Prostate gland (tissue), 2 donors: Measurements from ENCODE around the gene SH3BP4. TPM values are rescaled to one million over a fixed set of nuclear protein-coding genes. Genes with fewer than 3 reads are reported as not detected.
A peak's percentile ranks its signal among the peaks of the same experiment; 100 is the strongest.

Source experiments
- DNase-seq: peaks from one replicate; pipeline ENCODE4 v3.0.0-alpha.2; 2019; ENCODE audit warnings: low spot score
- H3K27ac ChIP-seq, 2 donors: fragments of 200-600 bp; sonication (generic); 2 replicates each; pipeline ENCODE4 v1.5.1; 2017 to 2019
- H3K27me3 ChIP-seq: fragments of 200-600 bp; sonication (generic); replicated peaks from 2 replicates; pipeline ENCODE4 v1.5.1; 2019; ENCODE audit not compliant: insufficient read depth
- H3K36me3 ChIP-seq, 2 donors: fragments of 200-600 bp; sonication (generic); 1 replicate in 1 of 2; 2 replicates in 1 of 2; pipeline versions ENCODE4 v1.5.1 to v1.8.1; 2017 to 2019
- H3K4me1 ChIP-seq: fragments of 200-600 bp; sonication (generic); replicated peaks from 2 replicates; pipeline ENCODE4 v1.5.1; 2019
- H3K4me3 ChIP-seq, 2 donors: fragments of 200-600 bp; sonication (generic); 2 replicates each; pipeline ENCODE4 v1.5.1; 2017 to 2019
- H3K9me3 ChIP-seq: fragments of 200-600 bp; sonication (generic); 2 replicates; pipeline ENCODE4 v1.5.1; 2017
- POLR2A ChIP-seq: fragments of 450-650 bp; IDR thresholded peaks from one replicate; pipeline ENCODE4 v1.6.1; 2016; ENCODE audit warnings: antibody characterized with exemption, mild to moderate bottlenecking
- POLR2AphosphoS5 ChIP-seq: sonication (generic); formaldehyde crosslinking; IDR thresholded peaks from one replicate; pipeline ENCODE4 v1.6.1; 2017; ENCODE audit warnings: antibody characterized with exemption
- WGBS: methylation state at CpG from one replicate; pipeline ENCODE4 v1.1.5; 2018; 5-methylcytosine and 5-hydroxymethylcytosine counted together
- intact Hi-C: fragments of 100-400 bp; cut with DNase I; formaldehyde crosslinking; loops from one replicate; pipeline ENCODE4 v1.14.2; 2022
- total RNA-seq, 2 donors: library from RNA; depleted of rRNA; stranded (reverse); fragments of >200 nt; gene quantifications; one replicate each; pipeline ENCODE4 v1.1.0, GENCODE V29; 2016
- TF ChIP-seq, protein P1 (sequence below), 4 experiments: fragments of 200-600 bp in 2 of 4; fragments of 450-650 bp in 2 of 4; sonication (generic) in 2 of 4; IDR thresholded peaks; 1 replicate in 3 of 4; 2 replicates in 1 of 4; pipeline ENCODE4 v1.5.1; 2016 to 2019; ENCODE audit warnings: antibody characterized with exemption in 4 of 4, mild to moderate bottlenecking in 2 of 4, moderate library complexity in 2 of 4

Gene SH3BP4
- total RNA-seq, 2 donors from 2014 or later = 86.7 to 134 TPM

- WGBS = 84% methylated on average over 6 of the region's 6 CpGs
- Histone ChIP-seq H3K9me3 (no peaks in the 10 kb centered on the region), H3K36me3 (no peaks in the 10 kb centered on the region), H3K4me3 (no peak overlapping the region), H3K27ac (no peak overlapping the region), H3K4me1 (no peaks in the 10 kb centered on the region), H3K27me3 (no peaks in the 10 kb centered on the region)
- DNase-seq = no peak
- intact Hi-C loops = no loop called here
- TF ChIP-seq POLR2AphosphoS5 = no peak
- TF ChIP-seq POLR2A = no peak
- TF ChIP-seq, protein P1, sequence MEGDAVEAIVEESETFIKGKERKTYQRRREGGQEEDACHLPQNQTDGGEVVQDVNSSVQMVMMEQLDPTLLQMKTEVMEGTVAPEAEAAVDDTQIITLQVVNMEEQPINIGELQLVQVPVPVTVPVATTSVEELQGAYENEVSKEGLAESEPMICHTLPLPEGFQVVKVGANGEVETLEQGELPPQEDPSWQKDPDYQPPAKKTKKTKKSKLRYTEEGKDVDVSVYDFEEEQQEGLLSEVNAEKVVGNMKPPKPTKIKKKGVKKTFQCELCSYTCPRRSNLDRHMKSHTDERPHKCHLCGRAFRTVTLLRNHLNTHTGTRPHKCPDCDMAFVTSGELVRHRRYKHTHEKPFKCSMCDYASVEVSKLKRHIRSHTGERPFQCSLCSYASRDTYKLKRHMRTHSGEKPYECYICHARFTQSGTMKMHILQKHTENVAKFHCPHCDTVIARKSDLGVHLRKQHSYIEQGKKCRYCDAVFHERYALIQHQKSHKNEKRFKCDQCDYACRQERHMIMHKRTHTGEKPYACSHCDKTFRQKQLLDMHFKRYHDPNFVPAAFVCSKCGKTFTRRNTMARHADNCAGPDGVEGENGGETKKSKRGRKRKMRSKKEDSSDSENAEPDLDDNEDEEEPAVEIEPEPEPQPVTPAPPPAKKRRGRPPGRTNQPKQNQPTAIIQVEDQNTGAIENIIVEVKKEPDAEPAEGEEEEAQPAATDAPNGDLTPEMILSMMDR (IDR thresholded peaks at IDR 0.05) = no peak
These were observed 145.4 kb downstream of the SH3BP4 start for GRCh38 chr2:235097196-235097595.

DNA sequence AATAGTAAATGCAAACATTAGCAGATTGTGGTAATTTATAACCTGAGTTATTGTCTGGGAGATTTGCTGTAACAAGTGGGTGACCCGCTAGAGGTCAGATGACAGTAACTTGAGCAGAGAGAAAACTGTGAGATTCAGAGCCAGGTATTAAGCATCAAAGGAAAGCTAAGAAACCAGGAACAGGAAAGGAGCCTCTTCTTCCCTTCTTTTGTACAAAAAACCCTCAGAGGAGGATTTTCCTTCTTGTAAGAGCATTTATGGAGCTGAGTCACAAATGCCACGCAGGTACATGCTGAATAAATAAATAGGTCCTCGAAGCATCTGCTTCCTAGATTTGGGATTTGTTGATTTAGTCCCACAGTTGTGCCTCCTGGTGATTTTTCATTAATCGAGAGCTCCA, 146.5 kb downstream of the SH3BP4 start:
- Histone ChIP-seq H3K9me3 (no peaks in the 10 kb centered on the region), H3K27ac (peak overlapping the region; percentile 9 to 17), H3K36me3 (no peaks in the 10 kb centered on the region), H3K4me3 (no peak overlapping the region), H3K4me1 (no peaks in the 10 kb centered on the region), H3K27me3 (no peaks in the 10 kb centered on the region)
- intact Hi-C loops = no loop called here
- WGBS = 40% methylated on average over 4 of the region's 4 CpGs
- DNase-seq = no peak
- no peak for TF ChIP-seq POLR2A
- peak; percentile 19 for TF ChIP-seq POLR2AphosphoS5
- TF ChIP-seq, protein P1 (IDR thresholded peaks at IDR 0.05) = peak in 1 of 4 experiments; percentile 6

DNA sequence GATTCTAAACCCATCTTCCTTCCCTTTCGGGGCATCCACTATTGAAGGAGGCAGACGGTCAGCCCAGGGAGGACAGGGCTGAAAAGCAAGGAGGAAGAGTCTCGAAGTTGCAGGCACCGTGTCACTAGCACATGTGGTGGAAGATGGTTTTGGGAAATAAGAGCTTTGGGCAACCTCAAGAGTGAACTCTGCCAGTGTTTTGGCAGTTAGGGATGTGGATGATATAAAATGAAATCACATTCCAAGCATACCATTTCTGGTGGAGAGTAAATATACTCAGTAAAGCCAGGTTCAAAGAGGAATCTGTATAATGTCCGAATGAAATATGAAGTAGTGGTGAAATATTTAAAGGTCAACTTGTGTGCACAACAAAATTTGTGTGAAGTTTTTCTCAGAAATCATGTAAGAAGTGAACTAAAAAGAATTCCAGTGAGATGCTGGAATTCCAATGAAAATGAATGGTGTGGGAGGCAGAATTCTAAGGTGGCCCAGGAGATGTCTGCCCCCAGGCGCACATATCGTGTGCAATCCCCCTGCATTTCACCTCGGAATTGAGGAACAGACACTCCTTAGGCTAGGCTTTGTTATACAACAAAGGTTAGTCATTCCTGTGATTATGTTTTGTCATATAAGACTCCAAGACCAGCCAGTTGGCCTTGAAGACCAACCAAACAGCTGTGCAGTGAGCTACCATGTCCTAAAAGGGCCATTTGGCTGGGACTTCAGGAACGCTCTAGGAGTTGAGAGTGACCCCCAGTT, 147.1 kb downstream of the SH3BP4 start:
- no peak for DNase-seq
- WGBS = 63% methylated on average over 9 of the region's 9 CpGs
- TF ChIP-seq POLR2AphosphoS5 (no peak), POLR2A (no peak)
- TF ChIP-seq, protein P1 (IDR thresholded peaks at IDR 0.05) = no peak
- peak overlapping the region; percentile 9 to 17 for H3K27ac ChIP-seq
- no peaks in the 10 kb centered on the region for H3K9me3 ChIP-seq
- no peaks in the 10 kb centered on the region for H3K27me3 ChIP-seq
- H3K36me3 ChIP-seq = no peaks in the 10 kb centered on the region
- H3K4me1 ChIP-seq = no peaks in the 10 kb centered on the region
- H3K4me3 ChIP-seq = no peak overlapping the region
- intact Hi-C loops = no loop called here

DNA sequence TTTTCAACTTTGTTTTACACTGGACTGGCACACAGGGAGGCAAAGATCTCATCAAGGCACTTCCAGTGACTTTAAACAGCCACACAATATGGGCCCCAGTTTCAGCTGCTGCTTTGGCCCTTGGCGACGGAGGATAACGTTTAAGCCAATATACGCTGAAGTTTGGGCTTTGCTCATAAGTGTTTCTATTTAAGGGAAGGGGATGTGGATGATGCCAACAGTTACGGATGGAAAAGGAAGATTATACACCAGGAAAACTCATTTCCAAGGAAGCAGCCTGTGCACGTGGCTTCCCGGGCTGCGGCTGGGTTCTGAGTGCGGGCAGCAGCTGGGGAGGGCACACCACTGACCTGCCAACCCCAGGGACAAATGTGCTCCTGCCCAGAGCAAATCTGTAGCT, 151.1 kb downstream of the SH3BP4 start:
- no peaks in the 10 kb centered on the region for H3K36me3 ChIP-seq
- 85% methylated on average over 9 of the region's 9 CpGs for WGBS
- intact Hi-C loops = no loop called here

More for the DNA sequence above, 151.1 kb downstream of the SH3BP4 start:
- Histone ChIP-seq H3K27ac (no peak overlapping the region), H3K27me3 (no peaks in the 10 kb centered on the region), H3K4me3 (no peak overlapping the region), H3K9me3 (no peaks in the 10 kb centered on the region), H3K4me1 (no peaks in the 10 kb centered on the region)
- TF ChIP-seq POLR2A (no peak), POLR2AphosphoS5 (no peak)
- TF ChIP-seq, protein P1 (IDR thresholded peaks at IDR 0.05) = no peak
- DNase-seq = no peak
